Caco-2 (cell line): ENCODE measurements around the gene POLD4. TPM values are rescaled to one million over a fixed set of nuclear protein-coding genes. Genes with fewer than 3 reads are reported as not detected.

Source experiments
- BruUV-seq: library from RNA; stranded (reverse); fragments of 400-500 nt; replicated peaks from 2 replicates; lab custom pipeline; 2021; lab: Mats Ljungman, UMichigan
- CTCF ChIA-PET: fragments of 300-600 bp; sonication (Branson Sonifier 250); formaldehyde crosslinking; loops from one replicate; lab custom pipeline; 2022; ENCODE audit warnings: antibody characterized with exemption; lab: Charles Lee
- POLR2A ChIA-PET: fragments of 300-600 bp; sonication (Branson Sonifier 250); formaldehyde crosslinking; loops from one replicate; lab custom pipeline; 2022; ENCODE audit warnings: antibody characterized with exemption; lab: Charles Lee
- DNase-seq, 2 experiments: peaks; one replicate each; pipeline versions ENCODE4 v3.0.0 to v3.0.0-alpha.2; 2020 to 2022
- H3K27me3 ChIP-seq: replicated peaks from 2 replicates; pipeline ENCODE4 v1.6.0; 2011; ENCODE audit warnings: low read length; ENCODE audit not compliant: control insufficient read depth, insufficient read depth
- H3K36me3 ChIP-seq: 2 replicates; pipeline ENCODE4 v1.5.1; 2011; ENCODE audit warnings: low read length; ENCODE audit not compliant: control insufficient read depth, insufficient read depth
- H3K4me1 ChIP-seq: fragments of 250-450 bp; sonication (Bioruptor Pico); 2 replicates; pipeline ENCODE4 v1.5.1; 2020; ENCODE audit warnings: mild to moderate bottlenecking
- H3K4me3 ChIP-seq: 2 replicates; pipeline ENCODE4 v1.5.1; 2011; ENCODE audit warnings: low read depth, mild to moderate bottlenecking, control low read depth, low read length
- H3K9me3 ChIP-seq: fragments of 250-450 bp; sonication (Bioruptor Pico); 2 replicates; pipeline ENCODE4 v1.5.1; 2020; ENCODE audit warnings: mild to moderate bottlenecking, moderate library complexity
- H3K27ac Mint-ChIP-seq: one replicate; pipeline ENCODE4 v1.8.0; 2022; ENCODE audit warnings: mixed read lengths; ENCODE audit not compliant: unreplicated experiment
- H3K27me3 Mint-ChIP-seq: one replicate; pipeline ENCODE4 v1.8.0; 2022; ENCODE audit warnings: mixed read lengths; ENCODE audit not compliant: insufficient read depth, unreplicated experiment
- H3K36me3 Mint-ChIP-seq: one replicate; pipeline ENCODE4 v1.8.0; 2022; ENCODE audit warnings: mild to moderate bottlenecking, mixed read lengths; ENCODE audit not compliant: insufficient read depth, unreplicated experiment
- H3K4me1 Mint-ChIP-seq: one replicate; pipeline ENCODE4 v1.8.0; 2022; ENCODE audit warnings: low read depth, mixed read lengths; ENCODE audit not compliant: unreplicated experiment
- H3K4me3 Mint-ChIP-seq: one replicate; pipeline ENCODE4 v1.8.0; 2022; ENCODE audit warnings: mild to moderate bottlenecking, moderate library complexity, mixed read lengths; ENCODE audit not compliant: unreplicated experiment
- H3K9me3 Mint-ChIP-seq: one replicate; pipeline ENCODE4 v1.8.0; 2022; ENCODE audit warnings: mixed read lengths; ENCODE audit not compliant: unreplicated experiment
- intact Hi-C: fragments of 100-400 bp; cut with micrococcal nuclease; formaldehyde crosslinking; loops from one replicate; pipeline ENCODE4 v1.10.0; 2022; ENCODE audit not compliant: unreplicated experiment
- total RNA-seq: library from RNA; stranded (reverse); gene quantifications from 2 replicates; pipeline ENCODE4 v1.2.3, GENCODE V29; 2022
- TF ChIP-seq, protein P1 (sequence below), 2 experiments: fragments of 200-600 bp in 1 of 2; IDR thresholded peaks; 1 replicate in 1 of 2; 2 replicates in 1 of 2; pipeline versions ENCODE4 v1.5.1 to v1.8.0; 2011 to 2022; ENCODE audit warnings: antibody characterized with exemption in 1 of 2, control low read depth in 1 of 2, inconsistent platforms in 1 of 2, low read depth in 1 of 2, low read length in 1 of 2, mild to moderate bottlenecking in 1 of 2, moderate library complexity in 1 of 2; ENCODE audit not compliant: insufficient read depth in 1 of 2, severe bottlenecking in 1 of 2, unreplicated experiment in 1 of 2

Gene POLD4
- total RNA-seq, 1 experiment from 2014 or later, result 29.8 TPM

DNA sequence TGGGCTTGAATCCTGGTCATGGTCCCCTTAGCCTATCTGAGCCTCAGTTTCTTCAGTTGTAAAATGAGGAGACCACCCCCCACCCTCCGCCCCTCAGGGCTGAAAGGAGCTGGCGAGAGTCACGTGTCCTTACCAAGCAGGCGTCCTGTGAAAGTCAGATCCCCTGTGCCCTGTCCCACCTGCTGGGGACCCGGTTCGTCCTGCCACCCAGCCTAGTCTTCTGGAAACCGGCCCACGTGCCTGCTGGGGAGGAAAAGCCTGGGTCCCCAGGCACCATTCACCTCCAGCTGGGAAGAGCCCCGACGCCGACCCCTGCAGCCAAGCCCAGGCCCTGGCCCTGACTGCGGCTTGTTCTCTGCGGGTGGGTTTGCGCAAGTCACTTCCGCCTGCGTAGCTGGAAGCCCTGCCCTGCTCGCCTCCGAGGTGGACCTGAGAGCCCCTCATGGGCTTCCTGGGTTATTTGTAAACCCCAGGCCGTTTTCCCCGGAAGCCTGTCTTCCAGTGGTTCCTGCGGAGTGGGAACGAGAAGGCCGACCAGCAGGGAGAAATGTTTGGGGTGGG lies 50.7 kb downstream of the POLD4 start:
- TSS peak; percentile 37 for BruUV-seq
- Mint-ChIP-seq H3K9me3 (no peaks in the 10 kb centered on the region), H3K4me1 (peaks cover 6% of the 10 kb centered on the region), H3K36me3 (peaks cover 79% of the 10 kb centered on the region), H3K27me3 (no peaks in the 10 kb centered on the region), H3K4me3 (peak overlapping the region; percentile 80), H3K27ac (peak overlapping the region; percentile 86)
- peak overlapping the region; percentile 93 for H3K4me3 ChIP-seq
- CTCF ChIA-PET, result interaction anchor here (0.7 to 2.4 kb wide), 16 partner anchors 9 to 222 kb away, joined by 3 to 42 read pairs (median 4); partner anchors contain the start of genes ANKRD13D and RAD9A
- intact Hi-C loops, result no loop called here
- POLR2A ChIA-PET, result interaction anchor here (0.6 to 1.6 kb wide), 13 partner anchors 9 to 99 kb away, joined by 3 to 28 read pairs (median 4); partner anchors contain the start of genes ANKRD13D, PPP1CA and RAD9A
- peaks cover 23% of the 10 kb centered on the region for H3K4me1 ChIP-seq
- H3K9me3 ChIP-seq, result no peaks in the 10 kb centered on the region
- no peaks in the 10 kb centered on the region for H3K27me3 ChIP-seq
- TF ChIP-seq, protein P1, sequence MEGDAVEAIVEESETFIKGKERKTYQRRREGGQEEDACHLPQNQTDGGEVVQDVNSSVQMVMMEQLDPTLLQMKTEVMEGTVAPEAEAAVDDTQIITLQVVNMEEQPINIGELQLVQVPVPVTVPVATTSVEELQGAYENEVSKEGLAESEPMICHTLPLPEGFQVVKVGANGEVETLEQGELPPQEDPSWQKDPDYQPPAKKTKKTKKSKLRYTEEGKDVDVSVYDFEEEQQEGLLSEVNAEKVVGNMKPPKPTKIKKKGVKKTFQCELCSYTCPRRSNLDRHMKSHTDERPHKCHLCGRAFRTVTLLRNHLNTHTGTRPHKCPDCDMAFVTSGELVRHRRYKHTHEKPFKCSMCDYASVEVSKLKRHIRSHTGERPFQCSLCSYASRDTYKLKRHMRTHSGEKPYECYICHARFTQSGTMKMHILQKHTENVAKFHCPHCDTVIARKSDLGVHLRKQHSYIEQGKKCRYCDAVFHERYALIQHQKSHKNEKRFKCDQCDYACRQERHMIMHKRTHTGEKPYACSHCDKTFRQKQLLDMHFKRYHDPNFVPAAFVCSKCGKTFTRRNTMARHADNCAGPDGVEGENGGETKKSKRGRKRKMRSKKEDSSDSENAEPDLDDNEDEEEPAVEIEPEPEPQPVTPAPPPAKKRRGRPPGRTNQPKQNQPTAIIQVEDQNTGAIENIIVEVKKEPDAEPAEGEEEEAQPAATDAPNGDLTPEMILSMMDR (IDR thresholded peaks at IDR 0.05; ENCODE audit: insufficient read depth in 1 of 2, low read depth in 1 of 2, low read length in 1 of 2, severe bottlenecking in 1 of 2, unreplicated experiment in 1 of 2), result no peak
- peak; percentile 74 to 77 for DNase-seq
- H3K36me3 ChIP-seq, result peaks cover 8% of the 10 kb centered on the region

DNA sequence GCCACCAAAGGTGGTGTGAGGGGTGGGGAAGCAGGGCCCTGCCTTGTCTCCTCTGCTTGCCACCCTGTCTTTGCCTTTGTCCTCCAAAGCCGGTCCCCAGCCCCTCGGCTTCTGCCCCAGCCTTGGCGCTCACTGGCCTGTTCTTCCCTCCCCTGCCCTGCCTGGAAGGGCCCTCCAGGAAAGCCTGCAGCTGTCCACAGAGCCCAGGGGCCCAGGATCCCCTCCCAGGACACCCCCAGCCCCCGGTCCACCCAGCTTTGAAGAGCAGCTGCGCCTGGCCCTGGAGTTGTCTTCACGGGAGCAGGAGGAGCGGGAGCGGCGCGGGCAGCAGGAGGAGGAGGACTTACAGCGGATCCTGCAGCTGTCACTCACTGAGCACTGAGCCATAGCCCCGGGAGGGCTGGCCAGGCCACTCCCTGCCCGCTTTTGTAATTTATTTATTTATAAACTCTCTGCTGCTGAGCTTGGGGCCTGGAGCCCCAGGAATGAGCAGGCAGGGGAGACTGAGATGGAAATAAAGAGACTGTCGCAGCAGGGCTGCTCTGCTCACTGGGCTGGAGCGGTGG lies 51.3 kb downstream of the POLD4 start:
- DNase-seq, result peak in 1 of 2 experiments; percentile 57
- Mint-ChIP-seq H3K27me3 (no peaks in the 10 kb centered on the region), H3K27ac (peak overlapping the region; percentile 86), H3K4me3 (peak overlapping the region; percentile 80), H3K9me3 (peaks cover 4% of the 10 kb centered on the region), H3K4me1 (peaks cover 6% of the 10 kb centered on the region), H3K36me3 (peaks cover 80% of the 10 kb centered on the region)
- Histone ChIP-seq H3K9me3 (no peaks in the 10 kb centered on the region), H3K36me3 (peaks cover 7% of the 10 kb centered on the region), H3K4me1 (peaks cover 23% of the 10 kb centered on the region), H3K27me3 (no peaks in the 10 kb centered on the region), H3K4me3 (peak overlapping the region; percentile 93)
- ChIA-PET POLR2A (interaction anchor here (1.4 to 1.6 kb wide), 4 partner anchors 11 to 90 kb away, joined by 4 to 25 read pairs (median 7); partner anchors contain the start of genes ANKRD13D and RAD9A), CTCF (interaction anchor here (1.2 to 2.4 kb wide), 5 partner anchors 13 to 207 kb away, joined by 4 to 42 read pairs (median 8); partner anchors contain the start of gene ANKRD13D)
- TF ChIP-seq, protein P1 (IDR thresholded peaks at IDR 0.05; ENCODE audit: insufficient read depth in 1 of 2, low read depth in 1 of 2, low read length in 1 of 2, severe bottlenecking in 1 of 2, unreplicated experiment in 1 of 2), result no peak
- BruUV-seq, result no TSS peak
- intact Hi-C loops, result no loop called here

DNA sequence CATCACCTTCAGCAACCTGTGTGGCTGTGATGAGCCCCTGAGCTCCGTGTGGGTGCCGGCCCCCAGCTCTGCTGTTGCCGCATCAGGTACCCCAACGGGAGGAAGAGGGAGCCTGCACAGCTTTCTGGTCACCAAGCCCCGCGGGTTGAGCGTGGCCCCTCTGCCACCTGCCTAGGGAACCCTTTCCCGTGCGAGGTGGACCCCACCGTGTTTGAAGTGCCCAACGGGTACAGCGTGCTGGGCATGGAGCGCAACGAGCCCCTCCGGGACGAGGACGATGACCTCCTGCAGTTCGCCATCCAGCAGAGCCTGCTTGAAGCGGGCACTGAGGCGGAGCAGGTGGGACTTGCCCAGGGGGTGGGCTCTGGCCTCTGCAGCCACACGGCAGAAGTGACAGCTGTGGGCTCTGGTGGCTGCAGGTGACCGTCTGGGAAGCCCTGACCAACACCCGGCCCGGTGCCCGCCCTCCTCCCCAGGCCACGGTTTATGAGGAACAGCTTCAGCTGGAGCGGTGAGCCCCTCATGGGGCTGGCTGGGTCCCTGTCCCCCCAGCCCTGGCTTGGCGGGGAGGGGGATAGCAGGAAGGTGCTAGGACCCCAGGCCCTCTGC lies 51.9 kb downstream of the POLD4 start:
- H3K4me1 ChIP-seq, result peaks cover 23% of the 10 kb centered on the region
- TF ChIP-seq, protein P1 (IDR thresholded peaks at IDR 0.05; ENCODE audit: insufficient read depth in 1 of 2, low read depth in 1 of 2, low read length in 1 of 2, severe bottlenecking in 1 of 2, unreplicated experiment in 1 of 2), result no peak
- H3K9me3 ChIP-seq, result 0 out of 2 replicates have a peak, but pooled peaks cover 3% of the 10 kb centered on the region
- peaks cover 7% of the 10 kb centered on the region for H3K36me3 ChIP-seq
- POLR2A ChIA-PET, result no interaction called here
- no peak overlapping the region for H3K27ac Mint-ChIP-seq
- H3K4me1 Mint-ChIP-seq, result peaks cover 6% of the 10 kb centered on the region
- H3K4me3 ChIP-seq, result no peak overlapping the region
- BruUV-seq, result no TSS peak
- no peak overlapping the region for H3K4me3 Mint-ChIP-seq
- H3K9me3 Mint-ChIP-seq, result peaks cover 10% of the 10 kb centered on the region
- peaks cover 86% of the 10 kb centered on the region for H3K36me3 Mint-ChIP-seq
- no peak for DNase-seq
- CTCF ChIA-PET, result no interaction called here
- H3K27me3 Mint-ChIP-seq, result no peaks in the 10 kb centered on the region
- intact Hi-C loops, result no loop called here
- H3K27me3 ChIP-seq, result no peaks in the 10 kb centered on the region
